NCI-H460 (cell line): ENCODE data around the gene PRIM1. TPM values are rescaled to one million over a fixed set of nuclear protein-coding genes. Genes with fewer than 3 reads are reported as not detected.
"Not testable (repeated sequence)": the region's sequence is repeated elsewhere in the genome, so short reads cannot be mapped to it uniquely, and the experiment has no call there.

ENCODE experiments used
- DNase-seq: peaks from one replicate; pipeline ENCODE4 v3.0.0-alpha.2; 2016; ENCODE audit warnings: low read depth; ENCODE audit errors: extremely low read depth
- total RNA-seq: library from RNA; depleted of rRNA; stranded (reverse); fragments of >200 nt; shearing (Covaris generic); gene quantifications from 2 replicates; pipeline ENCODE4 v1.2.3, GENCODE V29; 2014

The PRIM1 gene
- total RNA-seq, 1 experiment from 2014 or later: 34.1 TPM

DNA sequence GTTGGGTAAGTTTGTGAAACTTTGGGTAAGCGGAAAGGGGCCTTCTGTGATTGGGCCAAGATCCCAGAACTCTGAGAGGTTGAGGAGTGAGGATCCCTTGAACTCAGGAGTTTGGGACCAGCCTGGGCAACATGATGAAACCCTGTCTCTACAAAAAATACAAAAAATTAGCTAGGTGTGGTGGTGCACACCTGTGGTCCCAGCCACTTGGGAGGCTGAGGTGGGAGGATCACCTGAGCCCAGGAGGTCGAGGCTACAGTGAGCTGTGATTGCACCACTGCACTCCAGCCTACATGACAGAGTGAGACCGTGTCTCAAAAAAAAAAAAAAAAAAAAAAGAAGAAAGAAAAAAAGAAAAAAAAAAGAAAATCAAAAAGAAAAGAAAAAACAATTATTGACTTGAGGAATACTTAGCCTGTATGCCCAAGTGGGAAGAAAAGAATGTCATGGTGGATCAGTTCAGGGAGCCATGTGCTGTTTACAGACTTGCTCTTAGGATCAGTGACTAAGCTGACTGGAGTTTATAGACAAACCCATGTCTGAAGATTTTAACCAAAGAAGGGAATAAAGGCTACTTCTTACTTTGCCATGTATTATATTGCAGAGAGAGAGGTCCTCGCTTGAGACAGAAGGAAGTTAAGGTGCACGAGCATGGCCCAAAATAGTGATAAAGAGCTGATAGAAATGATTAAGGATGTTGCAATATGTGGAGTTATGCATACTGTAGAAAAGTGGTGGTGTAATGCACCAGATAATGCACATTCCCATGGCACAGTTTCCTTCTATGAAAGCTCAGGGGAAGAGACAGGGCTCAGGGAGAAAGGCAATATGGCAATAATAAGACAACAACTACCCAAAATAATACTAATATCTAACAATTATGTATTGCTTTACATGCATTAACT, 11.9 kb upstream of the PRIM1 start:
- DNase-seq: no peak

DNA sequence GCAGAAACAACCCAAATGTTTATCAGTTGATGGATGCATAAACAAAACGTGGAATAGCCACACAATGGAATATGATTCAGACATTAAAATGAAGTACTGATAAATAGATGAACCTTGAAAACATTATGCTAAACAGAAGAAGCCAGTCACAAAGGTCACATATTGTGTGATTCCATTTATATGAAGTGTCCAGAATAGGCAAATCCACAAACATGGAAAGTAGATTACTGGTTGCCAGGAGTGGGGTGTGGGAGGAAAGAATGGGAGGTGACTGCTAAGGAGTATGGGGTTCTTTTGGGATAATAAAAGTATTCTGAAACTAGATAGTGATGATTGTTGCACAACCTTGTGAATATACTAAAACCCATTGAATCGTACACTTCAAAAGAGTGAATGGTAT, 9.7 kb upstream of the PRIM1 start:
- no peak for DNase-seq

DNA sequence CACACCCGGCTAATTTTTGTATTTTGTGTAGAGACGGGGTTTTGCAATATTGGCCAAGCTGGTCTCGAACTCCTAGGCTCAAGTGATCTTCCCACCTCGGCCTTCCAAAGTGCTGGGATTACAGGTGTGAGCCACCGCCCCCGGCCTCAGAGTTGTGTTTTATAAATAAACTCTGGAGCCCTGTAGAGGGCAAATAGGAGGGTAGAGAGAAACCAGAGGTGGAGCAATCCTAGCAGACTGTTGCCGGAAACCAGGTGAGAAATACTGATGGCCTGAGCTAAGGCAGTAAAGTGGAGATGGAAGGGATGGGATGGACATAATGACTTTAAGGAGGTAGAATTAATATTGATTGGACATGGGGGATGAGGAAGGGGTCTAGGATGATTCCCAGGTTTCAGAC, 8.3 kb upstream of the PRIM1 start:
- DNase-seq: no peak

DNA sequence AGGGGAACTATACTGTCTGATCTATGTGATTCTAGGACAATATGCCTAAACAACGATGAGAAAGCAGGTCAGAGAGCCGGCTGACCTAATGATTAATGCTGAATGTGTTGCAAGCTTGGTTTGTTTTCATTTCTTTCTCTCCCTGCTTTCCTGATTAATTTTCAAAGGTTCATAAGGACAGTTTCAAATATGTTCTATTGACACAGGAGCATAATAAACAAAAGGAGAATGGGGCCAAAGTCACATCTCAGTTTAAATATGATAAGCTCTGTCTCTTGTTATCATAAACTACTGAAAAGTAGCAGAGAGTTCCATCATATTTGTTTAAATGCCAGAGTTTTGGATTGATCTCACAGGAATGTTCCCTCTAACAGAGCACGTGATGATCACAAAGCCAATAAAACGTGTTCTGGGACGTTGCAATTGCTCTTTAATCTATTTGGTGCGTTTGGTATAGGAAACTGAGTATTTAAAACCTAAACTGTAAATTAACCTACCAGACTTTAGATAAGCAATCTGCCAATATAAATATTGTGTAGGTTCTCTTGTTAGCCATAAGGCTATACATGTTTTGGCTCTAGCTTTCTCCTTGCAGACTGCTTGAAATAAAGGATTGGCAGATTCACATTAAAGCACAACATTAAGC, 7.3 kb upstream of the PRIM1 start:
- no peak for DNase-seq

DNA sequence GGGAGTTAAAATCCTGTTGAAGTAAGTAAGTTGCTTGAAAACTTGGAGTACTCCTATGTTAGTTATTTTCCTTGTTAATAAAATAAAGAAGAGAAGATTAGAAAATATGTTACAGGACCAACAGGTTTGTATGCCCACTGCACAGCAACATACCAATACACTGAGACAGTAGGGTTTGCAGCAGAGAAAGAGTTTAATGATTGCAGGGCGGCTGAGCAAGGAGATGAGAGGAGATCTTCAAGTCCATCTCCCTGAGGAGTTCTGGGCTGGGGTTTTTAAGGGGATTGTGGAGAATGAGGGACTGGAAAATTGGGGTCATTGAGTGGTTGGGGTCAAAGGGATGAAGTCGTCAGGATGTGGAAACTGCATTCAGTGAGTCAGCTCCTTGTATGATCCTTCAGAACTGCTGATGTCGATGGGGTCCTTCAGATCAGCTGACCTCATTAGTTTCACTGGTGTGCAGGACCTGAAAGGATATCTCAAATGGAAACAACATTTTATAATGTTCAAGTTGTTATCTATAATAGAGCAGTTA, 6.7 kb upstream of the PRIM1 start:
- no peak for DNase-seq

DNA sequence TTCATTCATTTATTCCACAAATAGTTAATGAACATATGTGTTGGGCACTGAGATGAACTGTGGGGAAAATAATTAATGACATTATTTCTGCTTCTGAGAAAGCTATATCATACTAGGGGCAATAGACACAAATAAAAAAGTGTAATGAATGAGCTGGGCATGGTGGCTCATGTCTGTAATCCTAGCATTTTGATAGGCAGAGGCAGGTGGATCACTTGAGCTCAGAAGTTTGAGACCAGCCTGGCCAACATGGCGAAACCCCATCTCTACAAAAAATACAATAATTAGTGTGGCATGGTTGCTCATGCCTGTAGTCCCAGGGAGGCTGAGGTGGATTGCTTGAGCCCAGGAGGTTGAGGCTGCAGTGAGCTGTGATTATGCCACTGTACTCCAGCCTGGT, 5.8 kb upstream of the PRIM1 start:
- not testable (repeated sequence) for DNase-seq

DNA sequence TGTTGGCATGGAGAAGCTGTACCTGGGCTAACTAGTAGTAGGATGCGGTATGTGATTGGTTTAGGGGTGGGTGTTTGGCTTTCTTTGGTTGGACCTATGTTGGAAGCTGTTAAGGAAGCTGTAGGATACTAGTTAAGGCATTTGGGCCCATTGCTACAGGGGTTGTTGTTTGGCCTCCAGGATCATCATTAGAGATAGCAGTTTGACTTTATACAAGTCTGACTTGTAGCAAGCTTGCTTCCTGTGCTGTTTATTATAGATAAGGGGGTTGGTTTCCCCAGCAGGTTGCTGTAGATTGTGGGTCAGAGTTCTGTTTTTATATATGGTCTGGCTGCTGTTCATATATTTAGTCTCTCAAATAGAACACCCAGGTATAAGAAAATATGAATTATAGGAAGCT, 1.4 kb upstream of the PRIM1 start:
- DNase-seq: no peak

DNA sequence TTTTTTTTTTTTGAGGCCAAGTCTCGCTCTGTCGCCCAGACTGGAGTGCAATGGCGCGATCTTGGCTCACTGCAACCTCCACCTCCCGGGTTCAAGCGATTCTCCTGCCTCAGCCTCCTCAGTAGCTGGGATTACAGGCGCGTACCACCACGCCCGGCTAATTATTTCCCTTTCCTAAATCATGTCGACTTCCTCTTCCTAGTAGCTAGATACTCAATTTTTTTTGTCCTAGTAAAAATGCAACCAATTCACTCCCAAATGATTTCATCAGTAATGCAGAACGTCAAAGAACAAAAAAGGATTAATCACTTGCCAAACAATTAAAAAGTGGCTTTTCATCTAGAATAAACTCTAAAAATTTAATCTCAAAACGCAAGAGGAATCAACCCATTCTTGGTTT, 1.5 kb downstream of the PRIM1 start:
- DNase-seq: not testable (repeated sequence)

DNA sequence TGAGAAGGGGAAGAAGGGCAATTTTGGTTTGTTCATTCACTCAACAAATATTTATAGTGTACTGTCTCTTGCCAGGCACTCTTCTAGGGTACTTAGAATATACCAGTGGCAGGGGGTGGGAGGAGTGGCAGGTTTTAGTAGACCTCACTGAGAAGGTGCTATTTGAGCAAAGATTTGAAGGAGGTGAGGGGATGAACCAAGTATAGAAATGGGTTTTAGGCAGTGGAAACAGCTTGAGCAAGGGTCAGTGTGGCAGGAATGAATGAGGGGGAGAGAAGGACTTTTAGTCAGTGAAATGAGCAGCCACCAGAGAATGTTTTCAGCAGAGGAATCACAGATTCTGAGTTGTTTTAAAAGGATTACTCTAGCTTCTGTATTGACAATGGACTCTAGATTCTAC, 2.3 kb downstream of the PRIM1 start:
- DNase-seq: no peak

DNA sequence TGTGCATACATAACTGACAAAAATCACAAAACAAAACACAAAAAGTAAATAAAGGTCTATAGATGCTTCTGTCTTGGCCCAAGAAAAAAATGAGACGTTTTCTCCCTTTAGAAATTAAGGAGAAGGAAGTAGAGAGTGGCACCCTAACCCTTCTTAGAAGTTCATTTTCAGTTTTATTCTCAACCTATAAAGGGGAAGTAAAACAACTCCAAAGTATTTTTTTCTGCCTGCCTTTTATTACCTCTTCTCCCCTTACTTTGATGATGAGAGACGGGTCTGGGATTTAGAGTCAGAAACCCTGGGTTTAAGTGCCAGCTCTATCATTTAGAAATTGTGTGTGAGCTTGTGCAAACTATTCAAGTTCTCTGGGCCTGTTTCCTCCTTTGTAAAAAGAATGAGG, 2.8 kb downstream of the PRIM1 start:
- no peak for DNase-seq

DNA sequence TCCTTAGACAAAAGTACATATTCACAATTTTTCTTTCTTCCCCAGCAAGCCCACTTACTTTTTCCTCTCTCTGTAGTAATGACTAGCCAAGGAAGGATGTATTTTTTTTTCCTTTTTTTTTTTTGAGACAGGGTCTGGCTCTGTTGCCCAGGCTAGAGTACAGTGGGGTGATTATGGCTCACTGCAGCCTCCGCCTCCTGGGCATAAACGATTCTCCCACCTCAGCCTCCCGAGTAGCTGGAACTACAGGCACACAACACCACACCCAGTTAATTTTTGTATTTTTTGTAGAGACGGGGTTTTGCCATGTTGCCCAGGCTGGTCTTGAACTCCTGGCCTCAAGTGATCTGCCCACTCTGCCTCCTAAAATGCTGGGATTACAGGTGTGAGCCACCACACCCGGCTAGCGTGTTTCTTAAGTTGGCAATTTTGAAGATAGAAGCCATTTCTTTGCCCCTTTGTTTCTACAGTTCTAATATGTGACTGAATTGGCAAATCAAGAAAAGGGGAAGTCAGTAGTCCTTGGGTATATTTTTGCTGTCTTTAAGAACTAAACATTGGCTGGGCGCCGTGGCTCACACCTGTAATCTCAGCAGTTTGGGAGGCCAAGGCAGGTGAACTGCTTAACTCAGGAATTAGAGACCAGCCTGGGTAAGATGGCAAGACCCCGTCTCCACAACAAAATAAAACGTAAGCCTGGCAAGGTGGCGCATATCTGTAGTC, 23.8 kb downstream of the PRIM1 start:
- no peak for DNase-seq

DNA sequence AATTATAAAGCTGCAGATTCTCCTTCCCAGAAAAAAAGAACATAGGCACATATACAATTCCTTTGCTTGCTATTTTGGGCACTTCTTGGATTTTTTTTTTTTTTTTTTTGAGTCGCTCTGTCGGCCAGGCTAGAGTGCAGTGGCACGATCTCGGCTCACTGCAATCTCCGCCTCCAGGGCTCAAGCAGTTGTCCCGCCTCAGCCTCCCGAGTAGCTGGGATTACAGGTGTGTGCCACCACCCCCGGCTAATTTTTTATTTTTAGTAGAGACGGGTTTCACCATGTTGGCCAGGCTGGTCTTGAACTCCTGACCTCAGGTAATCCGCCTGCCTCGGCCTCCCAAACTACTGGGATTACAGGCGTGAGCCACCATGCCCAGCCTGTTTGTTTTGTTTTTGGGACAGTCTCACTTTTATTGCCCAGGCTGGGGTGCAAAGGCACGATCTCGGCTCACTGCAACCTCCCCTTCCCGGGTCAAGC, 25.9 kb downstream of the PRIM1 start:
- DNase-seq: not testable (repeated sequence)

DNA sequence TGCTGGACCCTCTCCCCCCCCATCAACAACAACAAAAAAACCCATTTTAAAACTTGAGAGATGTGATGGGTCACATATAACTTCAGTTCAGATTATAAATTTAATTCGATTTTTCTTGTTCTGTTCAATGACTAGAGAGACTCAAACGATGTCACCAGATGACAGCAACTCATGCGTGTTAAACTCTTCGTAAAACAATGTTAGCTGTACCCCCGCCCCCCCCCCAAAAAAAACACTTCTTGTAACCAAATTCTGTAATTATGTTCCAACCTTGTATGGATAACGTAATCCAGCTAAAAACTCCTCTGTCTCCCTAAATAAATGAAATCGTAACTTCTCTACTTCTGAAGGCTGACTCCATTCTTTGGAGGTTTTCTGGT, 26.4 kb downstream of the PRIM1 start:
- DNase-seq: no peak

DNA sequence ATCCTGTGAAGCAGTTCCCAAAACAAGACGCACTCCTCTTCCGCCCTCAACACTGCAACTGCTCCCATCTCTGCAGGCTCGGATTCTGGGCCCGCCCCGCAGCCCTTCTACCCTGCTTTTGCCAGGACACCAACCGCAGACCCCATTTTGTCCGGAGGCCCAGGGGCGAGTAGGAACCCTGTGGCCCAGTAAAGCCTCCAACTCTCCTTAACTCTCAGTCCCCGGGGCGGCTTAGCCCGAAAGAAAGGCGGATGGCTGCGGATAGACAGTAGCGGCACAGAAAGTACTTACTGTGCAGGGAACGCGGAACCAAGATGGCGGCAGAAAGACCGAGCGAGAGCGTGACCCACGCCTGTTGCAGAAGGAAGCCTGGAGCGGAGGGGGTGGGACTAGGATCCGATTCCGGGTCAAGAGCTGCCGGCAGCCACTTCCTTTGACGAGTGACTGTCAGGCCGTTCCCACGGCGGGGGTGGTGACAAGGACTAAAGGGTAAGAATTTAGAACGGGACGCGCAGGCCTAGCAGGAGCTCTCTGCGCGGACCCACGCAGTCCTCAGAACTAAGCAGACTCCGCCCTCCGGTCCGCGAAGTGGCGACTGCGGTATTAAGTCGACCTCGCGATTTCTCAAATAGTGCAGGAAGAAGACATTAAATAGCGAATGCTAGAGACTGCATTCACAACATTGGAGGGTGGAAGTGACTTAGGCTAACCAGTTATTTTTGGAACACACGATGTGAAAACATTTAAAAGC, 27.0 kb downstream of the PRIM1 start, which contains the start of gene NACA:
Gene NACA (minus strand): TSS at position 328 of the 751 bp plus-strand sequence. CDS start 778 bp downstream, outside the sequence.
- peak; percentile 98 for DNase-seq

DNA sequence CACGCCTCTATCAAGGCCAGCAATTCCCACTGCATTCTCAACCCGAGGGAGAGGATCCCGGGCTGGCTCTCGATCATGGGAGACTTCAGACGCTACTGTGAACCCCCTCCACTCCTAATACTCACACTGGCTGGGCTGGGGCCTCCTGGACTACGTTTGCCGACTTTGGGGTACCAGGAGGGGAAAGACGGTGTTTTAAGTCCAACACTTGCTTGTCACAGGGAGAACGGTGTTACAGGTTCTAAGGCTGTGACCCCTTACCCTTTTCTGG, 27.5 kb downstream of the PRIM1 start:
- DNase-seq: no peak

DNA sequence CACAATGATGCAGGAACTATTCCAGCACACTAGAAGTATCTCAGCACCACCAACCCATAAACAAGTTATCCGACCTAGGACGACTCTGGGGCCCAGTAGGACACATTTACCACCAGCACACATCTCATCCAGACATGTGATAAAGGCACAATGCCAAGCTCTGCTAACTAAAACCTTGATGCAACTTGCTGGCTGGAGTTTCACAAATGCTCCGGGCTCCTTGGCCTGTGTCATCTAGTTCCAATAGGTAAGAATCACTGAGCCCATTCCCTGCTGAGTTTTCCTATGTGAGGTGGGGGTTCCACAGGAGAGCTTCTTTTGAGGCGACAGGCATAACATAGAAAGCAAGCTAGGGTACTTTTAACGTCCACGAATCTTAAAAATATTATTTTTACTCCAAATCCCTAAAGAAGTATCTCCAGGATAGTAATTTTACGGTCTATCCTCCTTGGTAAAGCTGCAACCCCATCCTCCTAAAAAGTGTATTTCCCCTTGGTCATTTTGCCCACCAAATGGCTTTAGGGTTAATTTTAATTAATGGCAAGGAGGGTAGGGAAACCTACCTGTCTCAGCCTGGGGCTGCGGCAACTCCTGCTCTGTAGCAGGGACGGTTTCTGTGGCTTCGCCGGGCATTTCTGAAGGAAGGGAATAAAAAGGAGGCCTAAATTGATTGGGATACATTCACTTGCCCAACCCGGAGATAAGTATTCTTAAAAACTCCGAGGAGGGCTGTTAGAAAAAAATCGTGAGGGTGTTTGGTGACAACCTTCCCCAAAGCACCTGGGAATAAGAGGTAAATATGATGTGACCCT, 28.0 kb downstream of the PRIM1 start:
- DNase-seq: peak; percentile 29

DNA sequence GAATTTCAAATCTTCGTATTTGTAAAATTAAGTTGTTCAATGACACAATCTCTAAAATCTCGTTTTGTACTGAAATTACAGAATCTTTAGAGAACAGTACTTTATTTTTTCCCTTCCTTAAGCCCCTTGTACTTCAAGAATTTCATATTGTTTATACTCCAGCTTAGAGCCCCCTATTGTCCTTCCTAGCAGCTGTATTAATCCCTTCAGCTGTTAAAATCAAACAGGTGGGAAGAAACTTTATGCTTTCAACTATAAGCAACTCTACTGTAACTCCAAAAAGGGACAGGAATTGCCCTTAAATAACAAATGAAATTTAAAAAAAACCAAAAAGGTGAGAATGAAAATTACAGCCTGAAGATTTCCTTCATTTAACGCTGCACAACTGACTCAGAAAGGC, 28.8 kb downstream of the PRIM1 start:
- DNase-seq: no peak

DNA sequence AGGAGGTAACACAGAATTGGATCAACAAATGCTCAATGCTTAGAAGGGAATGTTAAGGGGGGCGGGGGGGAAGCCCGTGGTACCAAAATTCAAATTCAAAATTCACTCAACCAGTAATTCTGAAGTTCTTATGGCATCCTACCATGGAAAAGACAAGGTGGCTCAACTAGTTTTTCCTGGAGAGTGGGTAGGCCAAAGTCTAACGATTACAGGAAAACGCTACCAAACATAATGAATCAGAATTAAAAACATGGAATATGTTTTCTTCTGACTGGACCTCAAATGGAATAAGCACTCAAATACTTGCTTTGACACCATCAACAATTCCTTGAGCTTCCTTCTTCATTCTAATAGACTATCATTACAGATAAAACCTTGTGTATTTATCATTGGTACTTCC, 29.3 kb downstream of the PRIM1 start:
- no peak for DNase-seq

DNA sequence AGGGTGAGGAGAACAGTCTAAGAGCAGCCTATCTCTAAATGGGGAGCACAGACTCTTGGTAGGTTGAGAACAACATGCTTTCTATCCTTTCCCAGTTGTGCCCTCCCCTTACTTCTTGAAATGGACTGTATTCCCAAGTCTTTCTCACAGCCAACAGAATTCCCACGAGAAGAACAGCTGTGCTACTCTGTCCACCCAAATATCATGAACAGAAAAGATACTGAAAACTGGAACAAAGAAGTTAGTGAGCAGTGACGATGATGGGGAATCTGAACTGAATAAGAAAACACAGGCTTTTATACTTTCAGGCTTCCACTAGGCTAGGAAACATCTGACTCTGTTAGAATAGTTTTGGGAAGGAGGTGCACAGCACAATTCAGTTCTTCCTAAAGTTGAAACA, 30.4 kb downstream of the PRIM1 start:
- no peak for DNase-seq

DNA sequence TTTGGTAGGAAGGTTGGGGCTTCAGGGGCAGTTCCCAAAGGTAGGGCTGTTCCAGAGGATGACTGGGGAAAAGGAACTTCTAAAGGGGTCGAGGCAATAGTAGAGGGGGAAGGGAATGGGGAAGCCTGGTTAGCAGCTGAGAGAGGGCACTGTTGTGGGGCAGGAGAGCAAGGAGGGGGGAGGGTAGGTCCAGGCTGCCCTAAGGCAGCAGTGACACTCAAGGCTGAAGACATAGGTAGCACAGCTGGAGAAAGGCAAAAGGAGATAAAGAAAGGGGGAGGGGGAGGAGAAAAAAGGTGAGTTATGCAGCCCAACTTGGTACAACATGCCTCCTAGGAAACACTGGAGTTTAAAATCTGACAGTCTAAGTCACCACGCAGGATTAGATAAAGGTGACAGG, 30.9 kb downstream of the PRIM1 start:
- DNase-seq: no peak
